ENCODE results near the gene TP53BP2. TPM values are rescaled to one million over a fixed set of nuclear protein-coding genes. Genes with fewer than 3 reads are reported as not detected.

The TP53BP2 gene
- total RNA-seq, 1 experiment from 2014 or later = 38.2 TPM

DNA sequence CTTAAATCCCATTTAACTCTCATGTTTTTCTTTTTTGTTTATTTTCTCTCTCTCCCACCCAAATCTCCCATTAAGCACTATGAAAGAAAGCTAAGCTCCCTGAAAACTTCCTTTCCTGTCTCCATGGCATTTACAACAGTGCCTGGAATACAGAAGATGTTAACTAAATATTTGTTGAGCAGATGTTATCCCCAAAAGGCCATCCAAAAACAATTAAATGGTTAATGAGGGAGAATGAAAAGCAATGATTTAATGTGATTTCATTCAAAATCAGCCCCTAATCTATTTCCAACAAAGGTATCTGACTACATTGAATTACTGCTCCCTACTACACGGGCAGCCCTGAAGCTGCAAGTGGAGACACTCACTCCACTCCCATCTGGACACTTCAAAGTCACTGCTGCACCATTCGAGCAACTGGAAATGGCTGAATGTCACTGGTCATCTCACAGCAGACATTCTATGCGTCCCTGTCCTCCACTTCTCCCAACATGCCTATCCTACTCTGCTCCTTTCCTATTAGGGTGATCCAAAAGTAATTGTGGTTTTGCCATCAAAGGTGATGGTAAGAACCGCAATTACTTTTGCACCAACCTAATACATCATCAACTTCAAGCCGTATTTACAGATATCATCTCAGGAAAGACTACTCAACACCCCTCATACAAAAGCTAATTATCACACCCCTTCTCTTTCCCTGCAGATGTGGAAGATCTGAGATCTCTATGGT lies 7.5 kb downstream of the TP53BP2 start:
- Histone ChIP-seq H4K20me1 (ENCODE audit: insufficient read depth) (peaks cover 20% of the 10 kb centered on the region; the same call in 1 of the 2 replicates), H3K4me1 (ENCODE audit: control insufficient read depth in 1 of 2, insufficient read depth in 2 of 2, low read length in 2 of 2) (peaks cover 0 to 17% of the 10 kb centered on the region in 2 experiments; a peak in 2 of 4 replicates), H3K4me3 (replicated peaks in 1 of 2; ENCODE audit: low read depth in 1 of 2, low read length in 2 of 2) (no peak overlapping the region), H3K36me3 (ENCODE audit: control insufficient read depth in 1 of 2, insufficient read depth in 2 of 2, low read length in 2 of 2) (no peaks in the 10 kb centered on the region), H2AFZ (ENCODE audit: low read depth, low read length, poor library complexity, severe bottlenecking) (no peak overlapping the region), H3K4me2 (ENCODE audit: low read length) (no peak overlapping the region), H3K27ac (ENCODE audit: low read depth, low read length) (no peak overlapping the region), H3K9ac (ENCODE audit: low read length) (no peak overlapping the region), H3K79me2 (ENCODE audit: insufficient read depth, low read length) (peaks cover 100% of the 10 kb centered on the region), H3K27me3 (ENCODE audit: insufficient read depth, low read length) (no peaks in the 10 kb centered on the region), H3K9me3 (ENCODE audit: control insufficient read depth in 1 of 2, insufficient read depth in 1 of 2, low read depth in 1 of 2, low read length in 2 of 2) (no peaks in the 10 kb centered on the region), H3K9me2 (ENCODE audit: insufficient read depth) (no peaks in the 10 kb centered on the region; the same call in 1 of the 2 replicates)
- TF ChIP-seq, protein P1, sequence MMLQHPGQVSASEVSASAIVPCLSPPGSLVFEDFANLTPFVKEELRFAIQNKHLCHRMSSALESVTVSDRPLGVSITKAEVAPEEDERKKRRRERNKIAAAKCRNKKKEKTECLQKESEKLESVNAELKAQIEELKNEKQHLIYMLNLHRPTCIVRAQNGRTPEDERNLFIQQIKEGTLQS (IDR thresholded peaks at IDR 0.05) = no peak
- no peak for TF ChIP-seq EZH2phosphoT487 (IDR thresholded peaks at IDR 0.05; ENCODE audit: borderline replicate concordance)
- TF ChIP-seq TCF7L2 (IDR thresholded peaks at IDR 0.05; ENCODE audit: borderline replicate concordance, extremely low read depth, insufficient read depth, insufficient read length) = no peak
- no peak for TF ChIP-seq ZNF274 (IDR thresholded peaks at IDR 0.05; ENCODE audit: low read depth, low read length)
- no peak for TF ChIP-seq MAX (IDR thresholded peaks at IDR 0.05)
- TF ChIP-seq, protein P2, sequence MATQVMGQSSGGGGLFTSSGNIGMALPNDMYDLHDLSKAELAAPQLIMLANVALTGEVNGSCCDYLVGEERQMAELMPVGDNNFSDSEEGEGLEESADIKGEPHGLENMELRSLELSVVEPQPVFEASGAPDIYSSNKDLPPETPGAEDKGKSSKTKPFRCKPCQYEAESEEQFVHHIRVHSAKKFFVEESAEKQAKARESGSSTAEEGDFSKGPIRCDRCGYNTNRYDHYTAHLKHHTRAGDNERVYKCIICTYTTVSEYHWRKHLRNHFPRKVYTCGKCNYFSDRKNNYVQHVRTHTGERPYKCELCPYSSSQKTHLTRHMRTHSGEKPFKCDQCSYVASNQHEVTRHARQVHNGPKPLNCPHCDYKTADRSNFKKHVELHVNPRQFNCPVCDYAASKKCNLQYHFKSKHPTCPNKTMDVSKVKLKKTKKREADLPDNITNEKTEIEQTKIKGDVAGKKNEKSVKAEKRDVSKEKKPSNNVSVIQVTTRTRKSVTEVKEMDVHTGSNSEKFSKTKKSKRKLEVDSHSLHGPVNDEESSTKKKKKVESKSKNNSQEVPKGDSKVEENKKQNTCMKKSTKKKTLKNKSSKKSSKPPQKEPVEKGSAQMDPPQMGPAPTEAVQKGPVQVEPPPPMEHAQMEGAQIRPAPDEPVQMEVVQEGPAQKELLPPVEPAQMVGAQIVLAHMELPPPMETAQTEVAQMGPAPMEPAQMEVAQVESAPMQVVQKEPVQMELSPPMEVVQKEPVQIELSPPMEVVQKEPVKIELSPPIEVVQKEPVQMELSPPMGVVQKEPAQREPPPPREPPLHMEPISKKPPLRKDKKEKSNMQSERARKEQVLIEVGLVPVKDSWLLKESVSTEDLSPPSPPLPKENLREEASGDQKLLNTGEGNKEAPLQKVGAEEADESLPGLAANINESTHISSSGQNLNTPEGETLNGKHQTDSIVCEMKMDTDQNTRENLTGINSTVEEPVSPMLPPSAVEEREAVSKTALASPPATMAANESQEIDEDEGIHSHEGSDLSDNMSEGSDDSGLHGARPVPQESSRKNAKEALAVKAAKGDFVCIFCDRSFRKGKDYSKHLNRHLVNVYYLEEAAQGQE (IDR thresholded peaks at IDR 0.05; ENCODE audit: low read depth) = no peak
- no peak for TF ChIP-seq ELF1 (IDR thresholded peaks at IDR 0.05; ENCODE audit: borderline replicate concordance, low read depth)
- ChIA-PET POLR2A (no interaction called here), CTCF (no interaction called here), RAD21 (ENCODE audit: low non-redundant PET in 1 of 2, low total read pairs in 2 of 2, uncharacterized antibody in 2 of 2, unreplicated experiment in 2 of 2) (no interaction called here)
- DNase-seq (ENCODE audit: low read depth, low spot score) (no peak), ATAC-seq (no peak)
- BruUV-seq (replicated peaks) = no TSS peak
- intact Hi-C loops (cut with micrococcal nuclease) = no loop called here

Measured in HCT116 (cell line).